SK-N-SH treated with all-trans-retinoic acid at 6 μM for 48 hours (cell line): ENCODE results near the gene AFG3L2.

Experiments
- ATAC-seq: fragments of 200-7000 bp; cut with Tn5 transposase; 3 replicates; pipeline ENCODE4 v1.9.1; 2020; ENCODE audit warnings: mild to moderate bottlenecking, moderate library complexity
- ARNTL ChIP-seq: fragments of 450-650 bp; formaldehyde crosslinking; IDR thresholded peaks from 2 replicates; pipeline ENCODE4 v1.5.0; 2020; ENCODE audit warnings: low read depth, mild to moderate bottlenecking, moderate library complexity, borderline replicate concordance
- BACH2 ChIP-seq: fragments of 250-450 bp; sonication (Bioruptor Pico); IDR thresholded peaks from 2 replicates; pipeline ENCODE4 v1.9.0; 2021; ENCODE audit warnings: mild to moderate bottlenecking, borderline replicate concordance
- CSDC2 ChIP-seq: fragments of 250-450 bp; sonication (Bioruptor Pico); IDR thresholded peaks from 2 replicates; pipeline ENCODE4 v1.5.0; 2020; ENCODE audit warnings: mild to moderate bottlenecking, moderate library complexity
- ESRRG ChIP-seq: fragments of 250-450 bp; sonication (Bioruptor Pico); IDR thresholded peaks from 2 replicates; pipeline ENCODE4 v1.6.1; 2021; ENCODE audit warnings: mild to moderate bottlenecking
- GLIS3 ChIP-seq: fragments of 250-450 bp; sonication (Bioruptor Pico); IDR thresholded peaks from 2 replicates; pipeline ENCODE4 v1.5.0; 2020; ENCODE audit warnings: mild to moderate bottlenecking, moderate library complexity
- ISL1 ChIP-seq: fragments of 250-450 bp; sonication (Bioruptor Pico); IDR thresholded peaks from 2 replicates; pipeline ENCODE4 v2.1.2; 2022; ENCODE audit warnings: mild to moderate bottlenecking, moderate library complexity
- OSR1 ChIP-seq: fragments of 250-450 bp; sonication (Bioruptor Pico); IDR thresholded peaks from 2 replicates; pipeline ENCODE4 v1.8.0; 2022; ENCODE audit warnings: moderate library complexity, mild to moderate bottlenecking, inconsistent platforms
- RARB ChIP-seq: fragments of 250-450 bp; sonication (Bioruptor Pico); IDR thresholded peaks from 2 replicates; pipeline ENCODE4 v1.8.0; 2021; ENCODE audit warnings: mild to moderate bottlenecking, moderate library complexity
- SNAI2 ChIP-seq: fragments of 250-450 bp; sonication (Bioruptor Pico); IDR thresholded peaks from 2 replicates; pipeline ENCODE4 v1.5.0; 2020; ENCODE audit warnings: mild to moderate bottlenecking, moderate library complexity
- TCF4 ChIP-seq: fragments of 250-450 bp; sonication (Bioruptor Pico); IDR thresholded peaks from 2 replicates; pipeline ENCODE4 v1.8.0; 2021; ENCODE audit warnings: mild to moderate bottlenecking, moderate library complexity, borderline replicate concordance
- TOX ChIP-seq: fragments of 250-450 bp; sonication (Bioruptor Pico); IDR thresholded peaks from 2 replicates; pipeline ENCODE4 v1.8.0; 2021; ENCODE audit warnings: mild to moderate bottlenecking, moderate library complexity, borderline replicate concordance
- ZC3H10 ChIP-seq: fragments of 250-450 bp; sonication (Bioruptor Pico); IDR thresholded peaks from 2 replicates; pipeline ENCODE4 v1.5.1; 2021; ENCODE audit warnings: mild to moderate bottlenecking, moderate library complexity
- ZFP3 ChIP-seq: fragments of 250-450 bp; sonication (Bioruptor Pico); IDR thresholded peaks from 2 replicates; pipeline ENCODE4 v1.5.0; 2020; ENCODE audit warnings: mild to moderate bottlenecking, moderate library complexity
- ZFP30 ChIP-seq: fragments of 450-650 bp; formaldehyde crosslinking; IDR thresholded peaks from 2 replicates; pipeline ENCODE4 v1.5.0; 2022; ENCODE audit warnings: mild to moderate bottlenecking, moderate library complexity
- ZNF565 ChIP-seq: fragments of 450-650 bp; formaldehyde crosslinking; conservative IDR thresholded peaks from 2 replicates; pipeline ENCODE4 v1.5.0; 2020; ENCODE audit warnings: low read depth, mild to moderate bottlenecking, moderate library complexity
- ZNF70 ChIP-seq: fragments of 450-650 bp; formaldehyde crosslinking; IDR thresholded peaks from 2 replicates; pipeline ENCODE4 v1.5.0; 2020; ENCODE audit warnings: mild to moderate bottlenecking, moderate library complexity
- TF ChIP-seq, protein P1 (sequence below): fragments of 250-450 bp; sonication (Bioruptor Pico); IDR thresholded peaks from 2 replicates; pipeline ENCODE4 v1.8.0; 2020; ENCODE audit warnings: mild to moderate bottlenecking, moderate library complexity, borderline replicate concordance
- TF ChIP-seq, protein P2 (sequence below): fragments of 250-450 bp; sonication (Bioruptor Pico); IDR thresholded peaks from 2 replicates; pipeline ENCODE4 v1.8.0; 2021; ENCODE audit warnings: low read depth, mild to moderate bottlenecking, moderate library complexity, borderline replicate concordance
- TF ChIP-seq, protein P3 (sequence below): fragments of 250-450 bp; sonication (Bioruptor Pico); IDR thresholded peaks from 2 replicates; pipeline ENCODE4 v1.5.0; 2020; ENCODE audit warnings: mild to moderate bottlenecking, moderate library complexity
- TF ChIP-seq, protein P4 (sequence below): fragments of 250-450 bp; sonication (Bioruptor Pico); IDR thresholded peaks from 2 replicates; pipeline ENCODE4 v1.5.1; 2020; ENCODE audit warnings: low read depth, mild to moderate bottlenecking, moderate library complexity
- TF ChIP-seq, protein P5 (sequence below): fragments of 250-450 bp; sonication (Bioruptor Pico); IDR thresholded peaks from 2 replicates; pipeline ENCODE4 v1.5.1; 2021; ENCODE audit warnings: mild to moderate bottlenecking, moderate library complexity

The AFG3L2 gene

DNA sequence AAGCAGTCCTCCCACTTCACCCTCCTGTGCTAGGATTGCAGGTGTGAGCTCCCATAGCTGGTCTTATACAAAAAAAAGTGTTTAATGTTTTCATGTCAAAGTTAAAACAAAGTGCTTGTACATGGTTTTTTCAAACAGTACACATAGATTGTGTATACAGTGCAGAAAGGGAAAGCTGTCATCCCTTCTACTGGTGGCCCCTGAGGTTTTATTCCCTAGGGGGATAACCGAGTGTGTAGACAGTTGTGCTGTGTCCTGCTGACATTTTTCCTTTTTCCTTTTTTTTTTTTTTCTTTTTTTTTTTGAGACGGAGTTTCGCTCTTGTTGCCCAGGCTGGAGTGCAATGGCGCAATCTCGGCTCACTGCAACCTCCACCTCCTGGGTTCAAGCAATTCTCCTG, 58.2 kb downstream of the AFG3L2 start:
- ATAC-seq = no peak
- TF ChIP-seq ZC3H10 (CRISPR knock-in tag) (no peak), SNAI2 (CRISPR knock-in tag) (no peak), ESRRG (no peak), ZFP30 (CRISPR knock-in tag) (no peak), BACH2 (CRISPR knock-in tag) (no peak), ZNF565 (CRISPR knock-in tag) (no peak), TOX (CRISPR knock-in tag) (no peak), ZFP3 (no peak), ARNTL (no peak), TCF4 (no peak), GLIS3 (CRISPR knock-in tag) (no peak), RARB (CRISPR knock-in tag) (no peak)
- TF ChIP-seq, protein P1, sequence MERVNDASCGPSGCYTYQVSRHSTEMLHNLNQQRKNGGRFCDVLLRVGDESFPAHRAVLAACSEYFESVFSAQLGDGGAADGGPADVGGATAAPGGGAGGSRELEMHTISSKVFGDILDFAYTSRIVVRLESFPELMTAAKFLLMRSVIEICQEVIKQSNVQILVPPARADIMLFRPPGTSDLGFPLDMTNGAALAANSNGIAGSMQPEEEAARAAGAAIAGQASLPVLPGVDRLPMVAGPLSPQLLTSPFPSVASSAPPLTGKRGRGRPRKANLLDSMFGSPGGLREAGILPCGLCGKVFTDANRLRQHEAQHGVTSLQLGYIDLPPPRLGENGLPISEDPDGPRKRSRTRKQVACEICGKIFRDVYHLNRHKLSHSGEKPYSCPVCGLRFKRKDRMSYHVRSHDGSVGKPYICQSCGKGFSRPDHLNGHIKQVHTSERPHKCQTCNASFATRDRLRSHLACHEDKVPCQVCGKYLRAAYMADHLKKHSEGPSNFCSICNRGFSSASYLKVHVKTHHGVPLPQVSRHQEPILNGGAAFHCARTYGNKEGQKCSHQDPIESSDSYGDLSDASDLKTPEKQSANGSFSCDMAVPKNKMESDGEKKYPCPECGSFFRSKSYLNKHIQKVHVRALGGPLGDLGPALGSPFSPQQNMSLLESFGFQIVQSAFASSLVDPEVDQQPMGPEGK = no peak
- TF ChIP-seq, protein P2, sequence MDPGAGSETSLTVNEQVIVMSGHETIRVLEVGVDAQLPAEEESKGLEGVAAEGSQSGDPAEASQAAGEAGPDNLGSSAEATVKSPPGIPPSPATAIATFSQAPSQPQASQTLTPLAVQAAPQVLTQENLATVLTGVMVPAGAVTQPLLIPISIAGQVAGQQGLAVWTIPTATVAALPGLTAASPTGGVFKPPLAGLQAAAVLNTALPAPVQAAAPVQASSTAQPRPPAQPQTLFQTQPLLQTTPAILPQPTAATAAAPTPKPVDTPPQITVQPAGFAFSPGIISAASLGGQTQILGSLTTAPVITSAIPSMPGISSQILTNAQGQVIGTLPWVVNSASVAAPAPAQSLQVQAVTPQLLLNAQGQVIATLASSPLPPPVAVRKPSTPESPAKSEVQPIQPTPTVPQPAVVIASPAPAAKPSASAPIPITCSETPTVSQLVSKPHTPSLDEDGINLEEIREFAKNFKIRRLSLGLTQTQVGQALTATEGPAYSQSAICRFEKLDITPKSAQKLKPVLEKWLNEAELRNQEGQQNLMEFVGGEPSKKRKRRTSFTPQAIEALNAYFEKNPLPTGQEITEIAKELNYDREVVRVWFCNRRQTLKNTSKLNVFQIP = no peak
- TF ChIP-seq, protein P3, sequence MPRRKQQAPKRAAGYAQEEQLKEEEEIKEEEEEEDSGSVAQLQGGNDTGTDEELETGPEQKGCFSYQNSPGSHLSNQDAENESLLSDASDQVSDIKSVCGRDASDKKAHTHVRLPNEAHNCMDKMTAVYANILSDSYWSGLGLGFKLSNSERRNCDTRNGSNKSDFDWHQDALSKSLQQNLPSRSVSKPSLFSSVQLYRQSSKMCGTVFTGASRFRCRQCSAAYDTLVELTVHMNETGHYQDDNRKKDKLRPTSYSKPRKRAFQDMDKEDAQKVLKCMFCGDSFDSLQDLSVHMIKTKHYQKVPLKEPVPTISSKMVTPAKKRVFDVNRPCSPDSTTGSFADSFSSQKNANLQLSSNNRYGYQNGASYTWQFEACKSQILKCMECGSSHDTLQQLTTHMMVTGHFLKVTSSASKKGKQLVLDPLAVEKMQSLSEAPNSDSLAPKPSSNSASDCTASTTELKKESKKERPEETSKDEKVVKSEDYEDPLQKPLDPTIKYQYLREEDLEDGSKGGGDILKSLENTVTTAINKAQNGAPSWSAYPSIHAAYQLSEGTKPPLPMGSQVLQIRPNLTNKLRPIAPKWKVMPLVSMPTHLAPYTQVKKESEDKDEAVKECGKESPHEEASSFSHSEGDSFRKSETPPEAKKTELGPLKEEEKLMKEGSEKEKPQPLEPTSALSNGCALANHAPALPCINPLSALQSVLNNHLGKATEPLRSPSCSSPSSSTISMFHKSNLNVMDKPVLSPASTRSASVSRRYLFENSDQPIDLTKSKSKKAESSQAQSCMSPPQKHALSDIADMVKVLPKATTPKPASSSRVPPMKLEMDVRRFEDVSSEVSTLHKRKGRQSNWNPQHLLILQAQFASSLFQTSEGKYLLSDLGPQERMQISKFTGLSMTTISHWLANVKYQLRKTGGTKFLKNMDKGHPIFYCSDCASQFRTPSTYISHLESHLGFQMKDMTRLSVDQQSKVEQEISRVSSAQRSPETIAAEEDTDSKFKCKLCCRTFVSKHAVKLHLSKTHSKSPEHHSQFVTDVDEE (CRISPR knock-in tag) = no peak

DNA sequence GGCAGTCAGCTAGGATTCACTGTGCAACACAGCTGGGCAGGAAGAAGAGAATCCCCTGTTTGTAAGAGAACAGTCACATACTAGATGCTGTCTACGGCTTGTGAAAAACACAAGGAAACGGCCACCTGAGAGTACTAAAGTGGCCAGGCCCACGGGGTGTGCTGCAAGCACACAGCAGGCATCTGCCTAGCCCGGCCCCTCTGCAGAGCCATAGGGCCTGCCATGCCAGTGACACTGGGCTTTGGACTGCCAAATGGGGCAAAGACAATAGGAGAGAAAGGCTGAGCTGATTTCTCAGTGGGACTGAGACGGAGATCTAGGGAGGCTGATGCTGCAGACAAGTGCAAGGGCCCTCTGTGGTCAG, 58.7 kb downstream of the AFG3L2 start:
- ATAC-seq = no peak
- TF ChIP-seq RARB (CRISPR knock-in tag) (no peak), TOX (CRISPR knock-in tag) (no peak), ZNF565 (CRISPR knock-in tag) (no peak), TCF4 (no peak), CSDC2 (CRISPR knock-in tag) (no peak), ZNF70 (CRISPR knock-in tag) (no peak), ISL1 (CRISPR knock-in tag) (no peak), BACH2 (CRISPR knock-in tag) (no peak), GLIS3 (CRISPR knock-in tag) (no peak), OSR1 (no peak)
- TF ChIP-seq, protein P4, sequence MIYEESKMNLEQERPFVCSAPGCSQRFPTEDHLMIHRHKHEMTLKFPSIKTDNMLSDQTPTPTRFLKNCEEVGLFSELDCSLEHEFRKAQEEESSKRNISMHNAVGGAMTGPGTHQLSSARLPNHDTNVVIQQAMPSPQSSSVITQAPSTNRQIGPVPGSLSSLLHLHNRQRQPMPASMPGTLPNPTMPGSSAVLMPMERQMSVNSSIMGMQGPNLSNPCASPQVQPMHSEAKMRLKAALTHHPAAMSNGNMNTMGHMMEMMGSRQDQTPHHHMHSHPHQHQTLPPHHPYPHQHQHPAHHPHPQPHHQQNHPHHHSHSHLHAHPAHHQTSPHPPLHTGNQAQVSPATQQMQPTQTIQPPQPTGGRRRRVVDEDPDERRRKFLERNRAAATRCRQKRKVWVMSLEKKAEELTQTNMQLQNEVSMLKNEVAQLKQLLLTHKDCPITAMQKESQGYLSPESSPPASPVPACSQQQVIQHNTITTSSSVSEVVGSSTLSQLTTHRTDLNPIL (CRISPR knock-in tag) = no peak
- TF ChIP-seq, protein P5, sequence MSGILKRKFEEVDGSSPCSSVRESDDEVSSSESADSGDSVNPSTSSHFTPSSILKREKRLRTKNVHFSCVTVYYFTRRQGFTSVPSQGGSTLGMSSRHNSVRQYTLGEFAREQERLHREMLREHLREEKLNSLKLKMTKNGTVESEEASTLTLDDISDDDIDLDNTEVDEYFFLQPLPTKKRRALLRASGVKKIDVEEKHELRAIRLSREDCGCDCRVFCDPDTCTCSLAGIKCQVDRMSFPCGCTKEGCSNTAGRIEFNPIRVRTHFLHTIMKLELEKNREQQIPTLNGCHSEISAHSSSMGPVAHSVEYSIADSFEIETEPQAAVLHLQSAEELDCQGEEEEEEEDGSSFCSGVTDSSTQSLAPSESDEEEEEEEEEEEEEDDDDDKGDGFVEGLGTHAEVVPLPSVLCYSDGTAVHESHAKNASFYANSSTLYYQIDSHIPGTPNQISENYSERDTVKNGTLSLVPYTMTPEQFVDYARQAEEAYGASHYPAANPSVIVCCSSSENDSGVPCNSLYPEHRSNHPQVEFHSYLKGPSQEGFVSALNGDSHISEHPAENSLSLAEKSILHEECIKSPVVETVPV (CRISPR knock-in tag) = no peak
- TF ChIP-seq, protein P1 = no peak
